ENCODE results near the gene SLC34A3. TPM values are rescaled to one million over a fixed set of nuclear protein-coding genes. Genes with fewer than 3 reads are reported as not detected.

SLC34A3 gene
- total RNA-seq, 2 experiments from 2014 or later, result not detected

GRCh38 chr9:137225699-137226331, 4.9 kb upstream of the SLC34A3 start:
- H3K4me3 ChIP-seq (ENCODE audit: low read depth, low read length, poor library complexity, severe bottlenecking), result no peak overlapping the region
- intact Hi-C loops (cut with micrococcal nuclease; ENCODE audit: unreplicated experiment), result loop anchor here (2.0 kb wide), 1 partner anchor 157 kb away; no protein-coding TSS in a partner anchor
- CTCF ChIA-PET (ENCODE audit: unreplicated experiment), result no interaction called here
- DNase-seq (ENCODE audit: low spot score), result no peak
- H3K9me2 ChIP-seq (ENCODE audit: insufficient read depth, low read length), result no peaks in the 10 kb centered on the region
- H3K9me3 ChIP-seq (ENCODE audit: low read length), result no peaks in the 10 kb centered on the region
- peaks cover 26% of the 10 kb centered on the region for H3K4me1 ChIP-seq (ENCODE audit: insufficient read depth, low read length, poor library complexity, severe bottlenecking)
- no peaks in the 10 kb centered on the region for H3K36me3 ChIP-seq (ENCODE audit: insufficient read depth, low read length)
- no TSS peak for BruUV-seq (replicated peaks)
- no peaks in the 10 kb centered on the region for H3K79me2 ChIP-seq (ENCODE audit: insufficient read depth, low read depth, low read length)
- POLR2A ChIA-PET, result no interaction called here
- H3K4me2 ChIP-seq (ENCODE audit: low read length), result no peak overlapping the region
- no peak for TF ChIP-seq EZH2phosphoT487 (IDR thresholded peaks at IDR 0.05; ENCODE audit: borderline replicate concordance, low read depth, low read length)
- TF ChIP-seq, protein P1, sequence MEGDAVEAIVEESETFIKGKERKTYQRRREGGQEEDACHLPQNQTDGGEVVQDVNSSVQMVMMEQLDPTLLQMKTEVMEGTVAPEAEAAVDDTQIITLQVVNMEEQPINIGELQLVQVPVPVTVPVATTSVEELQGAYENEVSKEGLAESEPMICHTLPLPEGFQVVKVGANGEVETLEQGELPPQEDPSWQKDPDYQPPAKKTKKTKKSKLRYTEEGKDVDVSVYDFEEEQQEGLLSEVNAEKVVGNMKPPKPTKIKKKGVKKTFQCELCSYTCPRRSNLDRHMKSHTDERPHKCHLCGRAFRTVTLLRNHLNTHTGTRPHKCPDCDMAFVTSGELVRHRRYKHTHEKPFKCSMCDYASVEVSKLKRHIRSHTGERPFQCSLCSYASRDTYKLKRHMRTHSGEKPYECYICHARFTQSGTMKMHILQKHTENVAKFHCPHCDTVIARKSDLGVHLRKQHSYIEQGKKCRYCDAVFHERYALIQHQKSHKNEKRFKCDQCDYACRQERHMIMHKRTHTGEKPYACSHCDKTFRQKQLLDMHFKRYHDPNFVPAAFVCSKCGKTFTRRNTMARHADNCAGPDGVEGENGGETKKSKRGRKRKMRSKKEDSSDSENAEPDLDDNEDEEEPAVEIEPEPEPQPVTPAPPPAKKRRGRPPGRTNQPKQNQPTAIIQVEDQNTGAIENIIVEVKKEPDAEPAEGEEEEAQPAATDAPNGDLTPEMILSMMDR (conservative IDR thresholded peaks at IDR 0.05; ENCODE audit: low read length), result no peak
- no peaks in the 10 kb centered on the region for H4K20me1 ChIP-seq (ENCODE audit: insufficient read depth, low read length)
- H2AFZ ChIP-seq (ENCODE audit: low read length), result no peak overlapping the region
- H3K27ac ChIP-seq (ENCODE audit: low read depth, low read length, poor library complexity, severe bottlenecking), result no peak overlapping the region

DNA sequence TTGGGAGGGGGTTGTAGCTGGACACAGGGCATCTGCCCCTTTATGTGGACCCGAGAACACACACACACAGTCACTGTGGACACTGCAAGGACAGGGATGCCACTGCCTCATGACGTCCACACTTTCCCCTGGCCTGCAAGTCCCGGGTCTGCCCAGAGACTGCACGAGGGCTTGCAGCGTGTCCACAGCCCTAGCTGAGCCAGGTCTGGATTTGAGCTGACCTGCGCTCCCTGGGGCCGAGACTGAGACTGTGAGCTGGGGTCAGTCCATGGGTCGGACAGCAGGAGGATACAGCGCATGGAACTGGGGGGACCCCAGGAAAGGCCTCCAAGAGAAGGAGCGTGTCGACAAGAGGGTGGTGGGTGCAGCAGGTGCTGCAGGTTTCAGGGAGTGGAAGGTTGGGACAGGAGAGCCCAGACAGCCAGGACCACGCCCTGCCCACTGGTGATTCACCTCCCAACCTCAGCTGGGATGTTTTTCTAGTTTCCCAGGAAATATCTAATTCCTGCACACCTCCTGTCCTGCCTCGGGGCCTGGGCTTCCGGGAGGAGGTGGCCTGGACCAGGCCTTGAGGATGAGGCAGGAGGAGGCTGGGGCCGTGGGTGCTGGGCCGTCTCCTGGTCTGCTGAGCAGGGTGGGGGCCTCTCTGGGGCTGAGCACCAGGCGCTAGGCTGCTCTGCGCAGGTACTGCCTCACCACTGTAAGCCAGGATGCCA, 4.2 kb upstream of the SLC34A3 start:
- Histone ChIP-seq H3K79me2 (ENCODE audit: insufficient read depth, low read depth, low read length) (no peaks in the 10 kb centered on the region), H3K4me2 (ENCODE audit: low read length) (no peak overlapping the region), H3K27ac (ENCODE audit: low read depth, low read length, poor library complexity, severe bottlenecking) (no peak overlapping the region), H4K20me1 (ENCODE audit: insufficient read depth, low read length) (no peaks in the 10 kb centered on the region), H3K9me3 (ENCODE audit: low read length) (no peaks in the 10 kb centered on the region), H3K4me1 (ENCODE audit: insufficient read depth, low read length, poor library complexity, severe bottlenecking) (peaks cover 25% of the 10 kb centered on the region), H3K36me3 (ENCODE audit: insufficient read depth, low read length) (no peaks in the 10 kb centered on the region), H3K9me2 (ENCODE audit: insufficient read depth, low read length) (no peaks in the 10 kb centered on the region), H3K4me3 (ENCODE audit: low read depth, low read length, poor library complexity, severe bottlenecking) (no peak overlapping the region), H2AFZ (ENCODE audit: low read length) (no peak overlapping the region)
- intact Hi-C loops (cut with micrococcal nuclease; ENCODE audit: unreplicated experiment), result loop anchor here (1.0 to 2.0 kb wide), 4 partner anchors 26 to 180 kb away; partner anchors contain the start of genes NPDC1 and TPRN
- no TSS peak for BruUV-seq (replicated peaks)
- ChIA-PET CTCF (ENCODE audit: unreplicated experiment) (interaction anchor here (0.6 kb wide), 1 partner anchor 33 kb away, joined by 3 read pairs; no protein-coding TSS in a partner anchor), POLR2A (no interaction called here)
- TF ChIP-seq EZH2phosphoT487 (IDR thresholded peaks at IDR 0.05; ENCODE audit: borderline replicate concordance, low read depth, low read length), result no peak
- TF ChIP-seq, protein P1 (conservative IDR thresholded peaks at IDR 0.05; ENCODE audit: low read length), result no peak
- no peak for DNase-seq (ENCODE audit: low spot score)
